Stimulated activated CD4-positive, alpha-beta T cell treated with anti-CD3 and anti-CD28 coated beads, Interleukin-12 subunit alpha, Interleukin-12 subunit beta, amount 100 ng/mL, for 24 hours (primary cell): ENCODE measurements around the gene DISP2.

ENCODE experiments used
- DNase-seq, 2 experiments: peaks; one replicate each; pipeline ENCODE4 v3.0.0-alpha.2; 2020; ENCODE audit warnings: low read depth in 2 of 2

Gene DISP2

GRCh38 chr15:40344217-40344616 is 13.8 kb upstream of the DISP2 start:
- no peak for DNase-seq

DNA sequence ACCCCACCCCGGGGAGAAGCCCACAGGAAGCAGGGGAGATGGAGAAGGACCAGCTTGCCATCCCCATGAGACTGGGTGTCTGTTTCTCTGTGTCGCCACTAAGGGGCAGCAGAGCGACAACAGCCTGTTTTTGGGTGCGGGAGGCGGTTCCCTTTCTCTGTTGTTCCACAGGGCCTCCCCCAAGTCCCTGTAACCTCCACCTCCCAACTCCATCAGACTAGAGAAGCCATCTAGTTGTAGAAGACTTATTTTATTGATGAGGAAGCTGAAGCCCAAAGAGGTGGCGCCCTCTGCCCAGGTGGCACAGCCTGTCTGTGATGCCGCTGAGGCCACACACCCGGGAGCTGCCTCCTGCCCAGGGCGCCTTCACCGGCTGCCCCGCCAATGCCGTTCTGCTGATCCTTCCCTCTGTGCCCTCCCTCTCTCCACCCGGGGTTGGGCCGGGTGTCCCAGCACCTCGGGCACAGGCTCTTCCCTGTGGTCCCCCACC is 13.3 kb upstream of the DISP2 start:
- DNase-seq: peak; percentile 45 to 62

- DNase-seq: no peak
Observed at GRCh38 chr15:40345225-40345866, 12.7 kb upstream of the DISP2 start.

DNA sequence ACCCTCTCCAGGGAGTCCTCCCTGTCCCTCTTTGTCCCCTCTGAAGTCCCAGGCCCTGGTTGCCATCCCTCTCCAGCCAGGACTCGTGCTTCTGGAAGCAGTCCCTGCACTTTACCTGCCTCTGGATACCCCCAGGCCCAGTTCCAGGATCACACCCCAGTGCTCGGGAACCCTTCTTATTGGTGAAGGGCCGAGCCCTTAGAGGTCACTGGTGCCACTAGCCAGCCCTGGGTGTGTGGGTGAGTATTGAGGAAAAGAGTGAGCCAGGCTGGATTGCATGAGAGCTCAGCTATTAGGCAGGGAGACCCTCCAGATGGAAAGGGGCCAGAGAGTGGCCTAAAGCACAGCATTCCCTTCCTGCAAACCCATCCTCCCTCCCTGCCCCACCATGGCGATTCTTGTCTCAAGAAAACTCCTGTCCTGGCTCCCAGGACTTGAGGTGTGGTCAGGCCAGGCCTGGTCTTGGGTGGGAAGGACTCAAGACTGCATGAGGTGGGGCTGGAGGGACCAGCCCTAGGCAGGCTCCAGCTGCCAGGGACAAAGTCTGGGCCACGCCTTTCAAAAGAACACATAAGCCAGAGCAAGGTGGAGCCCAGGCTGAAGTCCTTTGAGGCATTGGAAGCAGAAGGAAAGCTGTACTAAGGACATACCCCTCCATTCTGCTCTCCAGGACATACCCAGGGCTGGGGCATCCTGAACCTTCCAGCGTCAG is 12.0 kb upstream of the DISP2 start:
- no peak for DNase-seq

DNA sequence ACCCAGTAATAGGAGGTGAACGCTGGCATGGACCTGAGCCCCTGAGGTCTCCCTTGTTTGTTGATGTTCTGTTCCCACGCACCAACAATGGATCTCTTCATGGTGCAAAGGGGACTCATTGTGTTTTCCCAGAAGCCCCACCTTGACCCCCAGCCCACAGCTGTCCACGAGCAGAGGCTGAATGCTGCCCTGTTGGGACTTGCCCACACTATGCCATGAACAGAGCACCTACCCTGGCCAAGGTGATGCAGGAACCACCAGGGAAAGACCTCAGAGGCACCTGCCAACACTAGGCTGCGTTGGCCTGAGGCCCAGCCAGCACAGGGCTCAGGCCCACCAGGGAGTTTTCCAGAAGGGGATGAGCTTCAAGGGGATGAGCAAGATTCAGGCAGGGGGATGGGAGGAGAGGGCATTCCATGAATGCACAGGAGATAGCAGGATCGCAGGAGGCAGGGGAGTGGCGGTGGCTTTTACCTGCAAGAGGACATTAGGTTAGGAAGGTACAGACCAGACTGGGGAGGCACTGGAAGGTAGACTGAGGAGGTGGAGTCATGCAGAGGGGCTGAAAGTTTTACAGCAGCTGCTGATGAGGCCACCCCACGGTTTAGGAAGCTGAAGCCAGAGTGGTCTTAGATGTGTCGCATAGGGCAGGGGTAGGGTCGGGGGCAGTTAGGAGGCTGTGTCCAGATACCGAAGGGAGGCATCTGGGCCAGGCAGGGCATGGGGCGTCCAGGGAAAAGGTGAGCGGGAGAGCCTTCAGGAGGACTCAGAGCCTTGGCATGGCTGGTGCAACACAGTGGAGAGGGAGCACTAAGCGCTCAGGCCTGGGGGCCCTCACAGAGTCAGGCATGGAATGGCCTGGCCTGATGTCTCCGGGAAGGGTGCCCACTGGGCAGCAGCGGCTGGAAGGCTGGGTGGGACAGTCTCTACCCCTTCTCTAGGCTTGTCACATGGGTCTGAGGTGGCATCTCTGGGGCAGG is 11.2 kb upstream of the DISP2 start:
- DNase-seq: no peak

GRCh38 chr15:40347559-40348473 is 10.2 kb upstream of the DISP2 start:
- no peak for DNase-seq

DNA sequence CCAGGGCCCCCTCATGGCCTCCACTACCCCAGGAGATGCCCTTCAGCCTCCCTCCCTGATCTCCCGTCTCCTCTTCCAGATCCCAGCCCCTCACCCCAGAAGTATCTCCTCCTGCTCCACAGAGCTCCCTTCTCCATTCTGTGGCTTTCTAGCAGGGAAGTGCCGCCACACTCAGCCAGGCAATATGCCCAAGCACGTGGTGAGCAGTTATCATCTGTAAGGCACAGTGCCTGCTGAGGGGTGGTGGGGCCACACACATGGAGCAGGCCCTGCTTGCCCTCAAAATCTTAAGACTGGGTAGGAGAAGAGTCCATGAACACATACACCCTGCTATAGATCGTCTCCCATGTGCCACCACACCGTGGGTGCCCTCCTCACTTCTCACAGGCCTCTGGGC is 9.5 kb upstream of the DISP2 start:
- DNase-seq: no peak

DNA sequence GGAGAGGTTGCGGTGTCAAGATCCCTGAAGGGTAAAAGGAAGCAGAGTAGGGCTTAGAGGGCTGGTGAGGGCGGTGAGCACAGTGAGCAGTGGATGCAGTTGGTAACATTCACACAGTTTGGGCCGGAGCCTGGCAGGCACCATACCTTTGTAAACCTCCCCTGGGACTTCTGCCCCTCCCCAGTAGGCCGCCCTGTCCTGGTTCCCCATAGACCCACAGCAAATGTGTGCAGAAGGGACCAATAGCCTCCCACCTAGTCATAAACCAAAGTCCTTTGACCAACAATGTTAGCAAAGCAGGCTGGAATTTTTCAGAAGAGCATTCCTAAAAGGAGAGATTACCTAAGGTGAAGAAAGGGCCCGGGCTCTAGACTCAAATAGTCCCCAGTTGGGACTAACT is 8.9 kb upstream of the DISP2 start:
- no peak for DNase-seq

DNA sequence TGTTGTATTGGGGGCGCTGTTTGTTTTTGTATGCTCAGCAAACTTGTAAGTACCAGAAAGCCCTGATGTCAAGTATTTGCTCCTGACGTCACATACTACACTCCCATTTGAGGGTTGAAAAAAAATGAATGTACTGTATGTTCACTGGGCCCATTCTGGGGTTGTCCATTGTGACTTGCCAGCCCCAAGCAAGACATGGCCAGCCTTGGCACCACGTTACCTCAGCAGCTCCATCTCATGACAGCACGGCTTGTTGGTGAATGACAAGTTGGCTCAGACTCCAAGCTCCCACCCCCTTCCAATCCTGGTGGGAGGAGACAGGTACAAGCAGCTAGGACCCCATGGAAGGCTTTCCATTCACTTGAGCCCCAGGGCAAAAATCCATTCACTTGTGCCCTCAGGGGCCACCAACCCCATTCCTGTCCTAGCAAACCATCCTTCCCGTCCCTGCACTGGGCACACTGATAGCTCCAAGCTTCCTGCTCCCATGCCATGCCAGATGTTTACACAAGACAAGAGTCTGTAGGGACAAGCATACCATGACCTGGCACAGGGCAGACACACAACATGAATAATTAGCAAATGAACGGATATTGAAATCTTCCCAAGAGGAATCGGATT is 5.6 kb upstream of the DISP2 start:
- DNase-seq: no peak

GRCh38 chr15:40353697-40354096 is 4.3 kb upstream of the DISP2 start:
- DNase-seq: no peak

- DNase-seq: no peak
Observed at GRCh38 chr15:40354408-40355171, 3.4 kb upstream of the DISP2 start.

- no peak for DNase-seq
Observed at GRCh38 chr15:40355976-40356585, 1.9 kb upstream of the DISP2 start.

DNA sequence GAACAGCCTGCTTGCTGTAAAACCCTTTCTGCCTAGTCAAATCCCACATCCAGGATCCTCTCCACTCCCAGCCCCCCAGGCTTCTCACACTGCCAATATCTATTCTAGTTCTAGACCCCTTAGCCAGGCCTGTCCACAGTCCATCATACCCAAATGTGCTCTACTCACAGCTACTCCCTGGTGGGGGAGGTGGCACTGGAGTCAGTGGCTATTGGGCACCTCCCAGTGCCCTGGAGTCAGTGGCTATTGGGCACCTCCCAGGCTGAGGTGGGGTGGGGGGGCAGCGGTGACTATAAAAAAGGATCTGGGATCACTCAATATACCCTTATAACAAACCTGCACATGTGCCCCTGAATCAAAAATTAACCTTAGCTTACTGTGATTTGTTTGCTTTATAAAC is 773 bp upstream of the DISP2 start:
- DNase-seq: no peak

DNA sequence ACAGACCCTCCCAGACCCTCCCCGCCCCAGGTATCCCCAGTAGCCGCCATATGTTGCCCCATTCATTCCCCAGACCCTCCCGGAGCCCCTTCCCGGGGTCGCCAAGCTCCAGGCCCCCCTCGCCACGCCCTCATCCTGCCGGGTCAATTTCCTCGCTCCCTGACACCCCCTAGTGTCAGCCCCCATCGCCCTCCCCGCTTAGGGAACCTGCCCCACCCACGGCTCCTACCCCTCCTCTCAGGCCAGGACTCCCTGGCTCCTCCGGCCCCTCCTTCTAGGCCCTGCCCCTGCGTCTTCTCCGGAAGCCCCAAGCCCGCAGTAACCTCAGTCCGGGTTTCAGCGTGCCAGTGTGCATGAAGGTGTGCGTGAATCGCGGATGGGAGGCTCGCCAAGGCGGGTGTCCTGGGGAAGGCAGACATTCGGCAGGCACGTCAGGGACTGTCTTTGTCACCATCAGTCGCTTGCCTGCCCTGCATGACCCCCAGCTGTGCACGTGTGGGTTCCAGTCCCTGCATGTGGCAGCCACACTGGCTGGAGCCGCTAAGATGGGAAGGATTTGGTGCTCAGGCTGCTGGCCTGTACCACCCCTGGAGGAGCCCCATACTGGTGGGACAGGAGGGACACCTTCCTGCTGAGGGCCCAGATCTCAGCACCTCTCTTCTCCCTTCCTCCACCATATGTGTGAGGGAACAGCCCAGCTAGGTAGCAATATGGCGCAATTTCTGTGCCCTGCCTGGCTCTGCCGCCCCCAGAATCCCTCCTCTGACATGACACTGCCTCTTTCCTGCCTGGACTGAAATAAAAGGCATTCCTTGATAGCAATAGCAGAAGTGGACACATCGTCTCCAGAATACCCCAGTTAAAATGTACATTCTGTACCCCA is 693 bp downstream of the DISP2 start:
- DNase-seq: no peak

- DNase-seq: no peak
Observed at GRCh38 chr15:40360015-40360414, 2.0 kb downstream of the DISP2 start.

DNA sequence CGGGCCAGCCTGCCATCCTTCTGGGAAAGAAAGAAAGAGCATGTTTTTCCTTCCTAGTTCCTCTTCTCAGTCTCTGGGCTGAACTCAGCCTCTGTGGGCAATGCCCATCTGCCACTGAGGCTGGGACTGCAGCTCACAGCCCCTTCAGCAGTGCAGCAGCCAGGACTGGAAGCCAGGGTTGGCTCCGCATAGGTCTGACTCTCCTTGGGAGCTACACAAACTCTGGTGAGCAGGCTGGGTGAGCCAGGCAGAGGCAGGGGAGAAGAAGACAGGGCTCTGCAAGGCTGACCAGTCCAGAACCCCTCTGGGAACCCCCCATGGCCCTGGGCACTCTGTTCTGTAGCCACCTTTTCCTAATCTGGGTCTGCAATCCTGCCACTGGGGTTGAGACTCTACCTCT is 3.6 kb downstream of the DISP2 start:
- DNase-seq: no peak

DNA sequence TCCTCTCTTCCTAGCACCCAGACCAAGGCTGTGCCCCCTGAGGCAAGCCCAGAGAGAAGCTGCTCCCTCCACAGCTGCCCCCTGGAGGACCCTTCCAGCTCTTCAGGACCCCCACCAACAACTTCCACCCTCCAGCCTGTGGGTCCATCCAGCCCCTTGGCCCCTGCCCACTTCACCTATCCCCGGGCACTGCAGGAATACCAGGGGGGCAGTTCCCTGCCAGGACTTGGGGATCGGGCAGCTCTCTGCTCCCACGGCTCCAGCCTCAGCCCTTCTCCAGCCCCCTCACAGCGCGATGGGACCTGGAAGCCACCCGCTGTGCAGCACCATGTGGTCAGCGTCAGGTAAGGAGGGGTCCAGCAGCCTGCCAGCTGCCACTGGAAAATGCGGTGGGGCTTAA is 5.6 kb downstream of the DISP2 start:
- no peak for DNase-seq

- DNase-seq: no peak
Observed at GRCh38 chr15:40364251-40364650, 6.2 kb downstream of the DISP2 start.

GRCh38 chr15:40365016-40365415 is 7.0 kb downstream of the DISP2 start:
- no peak for DNase-seq
